GM10847 (cell line): ENCODE results near the gene MKLN1.

Experiments
- POLR2A ChIP-seq: IDR thresholded peaks from 2 replicates; pipeline ENCODE4 v1.6.1; 2011; ENCODE audit not compliant: insufficient read length; ENCODE audit errors: extremely low read depth

The MKLN1 gene

GRCh38 chr7:131493581-131493980, 165.9 kb downstream of the MKLN1 start:
- TF ChIP-seq POLR2A = no peak

- TF ChIP-seq POLR2A = no peak
These were observed 166.5 kb downstream of the MKLN1 start for GRCh38 chr7:131494182-131494581.

GRCh38 chr7:131495669-131496498, 168.2 kb downstream of the MKLN1 start:
- TF ChIP-seq POLR2A = no peak

DNA sequence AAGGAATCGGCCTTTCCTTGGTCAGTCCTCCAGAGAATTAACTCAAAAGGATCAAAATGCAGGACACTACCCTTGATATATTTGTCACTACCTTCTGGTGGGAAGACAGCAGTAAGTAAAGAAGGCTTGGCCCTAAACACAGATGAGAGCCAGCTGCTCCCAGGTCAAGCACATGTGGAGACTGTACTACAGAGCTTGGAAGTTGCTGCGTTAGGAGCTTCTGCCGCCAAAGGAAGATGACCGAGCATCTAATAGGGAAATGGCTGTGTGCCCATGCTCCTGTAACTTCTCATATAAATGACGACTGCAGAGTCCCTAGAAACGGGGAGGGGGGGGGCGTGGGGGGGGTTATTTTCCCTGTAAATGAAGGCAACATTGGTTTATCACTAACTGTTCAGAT, 169.8 kb downstream of the MKLN1 start:
- no peak for TF ChIP-seq POLR2A

- TF ChIP-seq POLR2A = no peak
These were observed 170.7 kb downstream of the MKLN1 start for GRCh38 chr7:131498237-131498885.

DNA sequence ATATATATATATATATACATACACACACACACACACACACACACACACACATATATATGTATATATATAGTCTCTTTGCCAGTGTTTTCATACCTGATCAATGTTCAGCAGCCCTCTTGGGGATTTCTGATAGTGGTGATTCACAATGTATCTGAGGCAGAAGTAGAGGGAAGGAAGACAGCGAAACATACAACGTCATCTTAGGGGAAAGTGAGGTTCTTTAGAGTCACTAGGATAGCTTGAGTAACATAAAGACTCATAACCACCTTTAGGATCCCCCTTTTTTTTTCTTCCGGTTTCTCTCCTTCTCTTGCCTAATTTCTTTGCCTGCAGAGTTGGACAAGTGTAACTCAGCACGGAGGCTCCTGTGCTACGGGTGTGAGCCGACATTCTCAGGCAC, 172.1 kb downstream of the MKLN1 start:
- no peak for TF ChIP-seq POLR2A

DNA sequence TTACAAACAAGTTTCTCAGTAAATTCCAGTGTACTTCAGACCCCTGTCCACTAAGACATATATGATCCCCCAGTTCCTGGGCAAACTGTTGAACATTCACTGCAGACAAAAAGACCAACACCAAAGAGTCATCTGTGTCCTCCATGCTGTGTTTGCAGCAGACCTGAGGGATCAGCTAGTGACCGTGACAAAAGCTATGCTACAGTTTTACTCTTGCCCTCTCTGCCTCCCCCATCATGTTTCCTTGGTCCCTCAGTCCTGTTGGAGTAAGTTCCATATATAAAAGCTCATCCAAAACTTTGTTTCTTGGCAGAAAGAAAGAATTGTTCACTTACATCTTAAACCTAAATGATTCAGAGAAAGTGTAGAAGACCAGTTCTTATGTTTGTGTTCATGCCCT, 172.7 kb downstream of the MKLN1 start:
- no peak for TF ChIP-seq POLR2A

GRCh38 chr7:131501422-131501821, 173.7 kb downstream of the MKLN1 start:
- no peak for TF ChIP-seq POLR2A

- no peak for TF ChIP-seq POLR2A
These were observed 174.4 kb downstream of the MKLN1 start for GRCh38 chr7:131501930-131502685.

- TF ChIP-seq POLR2A = no peak
These were observed 175.3 kb downstream of the MKLN1 start for GRCh38 chr7:131502810-131503508.

DNA sequence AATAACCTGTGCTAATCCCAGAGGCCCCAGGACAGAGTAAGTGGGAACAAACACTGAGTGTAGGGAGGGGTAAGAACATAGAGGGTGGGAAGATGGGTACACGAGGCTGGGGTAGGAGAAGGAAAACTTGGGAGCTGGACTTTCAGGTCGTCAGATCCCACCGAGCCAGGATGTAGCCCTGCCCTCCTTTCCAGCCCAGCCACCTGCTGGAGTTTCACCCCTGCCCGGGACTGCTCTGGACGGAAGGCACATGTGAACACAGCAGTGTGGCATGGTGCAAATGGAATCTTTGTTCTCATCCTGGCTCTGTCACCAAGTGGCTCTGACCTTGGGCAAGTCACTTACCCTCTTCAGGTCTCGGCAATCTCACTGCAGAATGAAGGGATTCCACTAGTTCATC, 176.0 kb downstream of the MKLN1 start:
- TF ChIP-seq POLR2A = no peak

- no peak for TF ChIP-seq POLR2A
These were observed 176.7 kb downstream of the MKLN1 start for GRCh38 chr7:131504157-131504899.

GRCh38 chr7:131505636-131506557, 178.2 kb downstream of the MKLN1 start:
- no peak for TF ChIP-seq POLR2A

GRCh38 chr7:131506597-131506996, 178.9 kb downstream of the MKLN1 start:
- no peak for TF ChIP-seq POLR2A
